Activated naive CD8-positive, alpha-beta T cell treated with anti-CD3 and anti-CD28 coated beads, Interleukin-2, amount 10 ng/mL, durations not matched to agents 7 days and 5 days (primary cell): Measurements from ENCODE around the gene JARID2. TPM values are rescaled to one million over a fixed set of nuclear protein-coding genes. Genes with fewer than 3 reads are reported as not detected.

ENCODE experiments used
- ATAC-seq: fragments of 150-1000 bp; cut with Tn5 transposase; one replicate; pipeline ENCODE4 v1.10.0; 2021; ENCODE audit warnings: low read depth, moderate library complexity
- POLR2A ChIA-PET: fragments of 350-600 bp; sonication (Branson Sonifier 250); formaldehyde crosslinking; loops from one replicate; lab custom pipeline; 2021; ENCODE audit warnings: antibody characterized with exemption; lab: Charles Lee
- DNase-seq: peaks from one replicate; pipeline ENCODE4 v3.0.0; 2021
- H3K27ac Mint-ChIP-seq: one replicate; pipeline ENCODE4 v1.8.0; 2022; ENCODE audit warnings: mild to moderate bottlenecking, mixed read lengths
- H3K27me3 Mint-ChIP-seq: one replicate; pipeline ENCODE4 v1.8.0; 2022; ENCODE audit warnings: mild to moderate bottlenecking, moderate library complexity, mixed read lengths
- H3K36me3 Mint-ChIP-seq: one replicate; pipeline ENCODE4 v1.8.0; 2021; ENCODE audit warnings: mild to moderate bottlenecking, mixed read lengths
- H3K4me1 Mint-ChIP-seq: one replicate; pipeline ENCODE4 v1.8.0; 2021; ENCODE audit warnings: mixed read lengths
- H3K4me3 Mint-ChIP-seq: one replicate; pipeline ENCODE4 v1.8.0; 2022; ENCODE audit warnings: mild to moderate bottlenecking, moderate library complexity, mixed read lengths
- H3K9me3 Mint-ChIP-seq: one replicate; pipeline ENCODE4 v1.8.0; 2021; ENCODE audit warnings: mixed read lengths
- total RNA-seq, 2 experiments: library from RNA; stranded (reverse); gene quantifications; one replicate each; pipeline ENCODE4 v1.2.3, GENCODE V29; 2021

The JARID2 gene
- total RNA-seq, 2 experiments from 2014 or later = 30.0 to 31.5 TPM

DNA sequence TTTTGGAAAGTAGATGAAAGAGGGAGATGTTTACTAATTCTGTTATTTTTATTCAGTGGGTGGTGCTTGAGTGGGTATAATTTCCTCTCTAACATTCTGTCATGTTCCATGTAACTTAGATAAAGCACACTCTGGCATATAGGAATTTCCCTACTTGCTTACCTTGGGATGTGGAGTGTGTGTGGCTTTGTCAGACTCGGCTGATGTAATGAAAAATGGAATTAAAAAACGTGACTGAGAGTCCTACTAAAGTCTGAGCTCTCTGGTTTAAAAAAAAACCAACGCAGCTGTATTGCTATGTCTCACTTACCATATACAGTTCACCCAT is 98.3 kb downstream of the JARID2 start:
- peaks cover 69% of the 10 kb centered on the region for H3K4me1 Mint-ChIP-seq
- DNase-seq (no peak), ATAC-seq (no peak)
- no peak overlapping the region for H3K27ac Mint-ChIP-seq
- H3K9me3 Mint-ChIP-seq = no peaks in the 10 kb centered on the region
- no peaks in the 10 kb centered on the region for H3K27me3 Mint-ChIP-seq
- POLR2A ChIA-PET = interaction anchor here (0.7 to 1.1 kb wide), 2 partner anchors 39 to 78 kb away, joined by 3 to 4 read pairs; no protein-coding TSS in a partner anchor
- H3K36me3 Mint-ChIP-seq = peaks cover 8% of the 10 kb centered on the region
- H3K4me3 Mint-ChIP-seq = peak overlapping the region; percentile 59

DNA sequence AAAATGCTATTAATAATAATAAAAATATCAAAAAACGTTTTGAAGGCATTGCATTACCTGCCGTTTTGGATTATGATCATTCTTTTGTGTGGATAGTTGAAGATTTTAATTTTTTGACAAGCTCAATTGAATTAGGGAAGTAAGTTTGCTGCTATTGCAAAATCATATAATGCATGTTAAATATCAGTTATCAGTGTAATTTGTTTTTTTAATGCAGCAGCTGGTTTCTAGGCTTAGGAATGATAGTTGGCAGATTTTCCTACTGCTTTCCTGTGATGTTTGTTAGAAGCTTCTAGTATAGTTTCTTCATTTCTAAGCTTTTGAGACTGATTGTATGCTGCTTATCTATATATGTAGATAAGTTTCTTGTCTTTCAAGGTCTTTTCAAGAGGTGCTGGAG is 99.0 kb downstream of the JARID2 start:
- ATAC-seq = no peak
- POLR2A ChIA-PET = interaction anchor here (0.7 to 1.8 kb wide), 3 partner anchors 40 to 96 kb away, joined by 3 to 4 read pairs (median 4); no protein-coding TSS in a partner anchor
- no peak for DNase-seq
- peaks cover 10% of the 10 kb centered on the region for H3K36me3 Mint-ChIP-seq
- no peak overlapping the region for H3K27ac Mint-ChIP-seq
- H3K4me1 Mint-ChIP-seq = peaks cover 68% of the 10 kb centered on the region
- no peak overlapping the region for H3K4me3 Mint-ChIP-seq
- no peaks in the 10 kb centered on the region for H3K27me3 Mint-ChIP-seq
- no peaks in the 10 kb centered on the region for H3K9me3 Mint-ChIP-seq

DNA sequence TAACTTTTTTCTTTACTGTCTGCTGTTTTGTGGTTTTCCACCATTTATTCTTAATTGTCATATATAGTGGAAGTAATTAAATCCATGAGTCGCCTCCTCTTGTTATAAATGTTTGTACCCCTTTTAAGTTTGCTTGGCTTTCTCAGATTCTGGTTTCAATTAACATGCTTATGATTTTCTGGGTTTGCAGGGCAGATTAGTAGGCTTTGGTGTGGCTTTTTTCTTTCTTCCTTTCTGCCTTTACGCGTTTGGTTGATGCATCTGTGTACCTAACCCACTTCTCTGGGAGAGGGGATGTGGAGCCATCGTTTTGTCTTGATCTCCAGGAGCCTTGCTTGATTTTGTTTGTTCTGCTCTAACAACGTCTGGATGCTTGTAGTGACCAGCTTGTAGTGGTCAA is 100.4 kb downstream of the JARID2 start:
- Mint-ChIP-seq H3K27ac (peak overlapping the region; percentile 37), H3K4me3 (peak overlapping the region; percentile 59), H3K9me3 (no peaks in the 10 kb centered on the region), H3K4me1 (peaks cover 61% of the 10 kb centered on the region), H3K36me3 (peaks cover 16% of the 10 kb centered on the region), H3K27me3 (no peaks in the 10 kb centered on the region)
- peak; percentile 61 for ATAC-seq
- POLR2A ChIA-PET = interaction anchor here (0.7 to 1.8 kb wide), 2 partner anchors 76 to 97 kb away, joined by 3 to 4 read pairs; no protein-coding TSS in a partner anchor
- no peak for DNase-seq

DNA sequence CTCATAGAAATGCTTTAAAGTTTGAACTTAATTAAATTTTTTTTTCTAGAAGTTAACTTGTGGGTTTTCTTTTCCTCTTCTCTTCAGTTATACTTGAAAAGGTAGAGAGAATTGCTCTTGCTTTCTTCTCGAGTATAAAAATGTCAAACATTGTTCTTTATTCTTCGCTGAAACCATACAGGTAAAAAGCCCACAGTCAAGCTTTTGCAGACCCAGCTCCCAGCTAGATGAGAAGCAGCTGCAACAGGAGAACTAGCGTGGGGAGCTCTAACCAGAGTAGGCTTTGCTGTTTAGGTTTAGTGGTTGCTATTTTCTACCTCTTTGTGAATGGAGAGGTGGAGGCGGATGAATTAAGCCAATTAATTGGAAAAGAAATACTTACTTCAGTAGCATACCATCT is 102.7 kb downstream of the JARID2 start:
- POLR2A ChIA-PET = no interaction called here
- peaks cover 53% of the 10 kb centered on the region for H3K4me1 Mint-ChIP-seq
- no peak overlapping the region for H3K27ac Mint-ChIP-seq
- H3K4me3 Mint-ChIP-seq = no peak overlapping the region
- ATAC-seq (no peak), DNase-seq (no peak)
- peaks cover 18% of the 10 kb centered on the region for H3K36me3 Mint-ChIP-seq
- no peaks in the 10 kb centered on the region for H3K27me3 Mint-ChIP-seq
- no peaks in the 10 kb centered on the region for H3K9me3 Mint-ChIP-seq

DNA sequence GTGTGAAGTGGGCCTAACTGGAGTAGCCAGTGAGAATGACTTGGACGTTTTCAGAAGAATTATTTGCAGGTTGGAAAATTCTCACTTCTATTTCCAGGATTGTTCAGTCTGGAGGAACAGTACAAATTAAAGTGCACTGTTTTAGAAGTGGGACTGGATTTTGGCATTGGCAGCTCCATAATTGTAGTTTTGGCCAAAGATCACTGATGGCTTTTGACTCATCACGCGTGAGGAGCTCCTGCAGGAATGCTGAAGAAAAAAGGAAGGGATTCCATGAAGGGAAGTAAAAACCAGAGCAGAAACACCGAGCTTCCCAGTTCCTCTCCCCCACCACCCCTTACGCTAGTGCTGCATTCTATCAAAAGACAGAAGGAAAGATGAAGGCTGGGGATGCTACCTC is 103.5 kb downstream of the JARID2 start:
- Mint-ChIP-seq H3K4me3 (no peak overlapping the region), H3K27ac (no peak overlapping the region), H3K27me3 (no peaks in the 10 kb centered on the region), H3K36me3 (peaks cover 17% of the 10 kb centered on the region), H3K4me1 (peaks cover 51% of the 10 kb centered on the region), H3K9me3 (no peaks in the 10 kb centered on the region)
- ATAC-seq (no peak), DNase-seq (no peak)
- POLR2A ChIA-PET = no interaction called here

DNA sequence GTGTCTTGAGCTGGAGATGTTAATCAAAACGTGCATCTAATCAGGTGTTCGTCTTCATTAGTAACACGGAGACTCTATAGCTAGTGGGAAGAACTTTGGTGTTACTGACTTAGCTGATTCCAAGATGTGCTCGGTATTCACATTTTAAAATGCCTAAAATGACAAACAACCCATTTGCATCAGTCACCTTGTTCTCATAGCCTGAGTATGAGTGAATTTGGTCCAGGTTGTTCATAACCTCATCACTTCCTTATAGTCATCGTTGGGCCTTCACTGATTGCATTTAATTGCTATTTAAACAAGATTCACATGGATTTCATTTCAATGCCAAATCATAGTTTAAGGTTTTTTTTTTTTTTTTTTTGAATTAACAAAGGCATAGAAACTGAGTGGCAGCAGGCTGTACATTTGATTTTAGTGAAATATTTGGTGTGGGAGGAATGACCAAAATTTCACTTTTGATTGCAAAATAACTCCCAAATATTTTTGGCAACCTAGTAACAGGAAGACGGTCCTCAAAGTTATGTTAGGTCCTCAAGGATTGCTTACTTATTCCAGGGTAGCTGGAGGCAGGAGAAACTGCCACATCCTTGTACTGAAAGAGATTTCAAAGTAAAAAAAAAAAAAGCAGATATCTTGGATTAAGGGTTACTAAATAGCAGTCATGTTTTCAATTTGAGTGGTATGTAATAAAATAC is 104.7 kb downstream of the JARID2 start:
- Mint-ChIP-seq H3K9me3 (no peaks in the 10 kb centered on the region), H3K36me3 (peaks cover 17% of the 10 kb centered on the region), H3K27me3 (no peaks in the 10 kb centered on the region), H3K4me1 (peaks cover 48% of the 10 kb centered on the region), H3K27ac (no peak overlapping the region), H3K4me3 (no peak overlapping the region)
- POLR2A ChIA-PET = no interaction called here
- ATAC-seq (no peak), DNase-seq (no peak)

DNA sequence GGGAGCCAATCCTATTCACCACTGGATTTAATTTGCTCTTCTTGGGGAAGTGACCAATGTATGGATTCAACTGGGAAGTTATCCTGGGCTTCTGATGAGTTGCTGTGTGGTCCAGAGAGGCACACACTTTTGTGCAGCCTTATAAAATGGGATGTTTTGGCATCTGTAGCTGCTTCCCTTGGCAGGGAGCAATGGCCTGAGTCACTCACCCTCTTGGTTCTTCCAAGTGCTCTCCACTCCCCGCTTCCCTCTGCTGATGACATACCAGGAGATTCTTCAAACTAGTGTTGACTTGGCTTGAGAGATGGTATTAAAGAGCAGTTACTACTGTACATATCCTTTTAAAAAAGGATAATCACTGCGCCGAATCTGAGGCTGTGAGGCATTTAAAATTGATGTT is 105.8 kb downstream of the JARID2 start:
- Mint-ChIP-seq H3K4me1 (peaks cover 43% of the 10 kb centered on the region), H3K36me3 (peaks cover 22% of the 10 kb centered on the region), H3K27ac (no peak overlapping the region), H3K4me3 (no peak overlapping the region), H3K27me3 (no peaks in the 10 kb centered on the region), H3K9me3 (no peaks in the 10 kb centered on the region)
- DNase-seq = no peak
- no peak for ATAC-seq
- POLR2A ChIA-PET = no interaction called here

DNA sequence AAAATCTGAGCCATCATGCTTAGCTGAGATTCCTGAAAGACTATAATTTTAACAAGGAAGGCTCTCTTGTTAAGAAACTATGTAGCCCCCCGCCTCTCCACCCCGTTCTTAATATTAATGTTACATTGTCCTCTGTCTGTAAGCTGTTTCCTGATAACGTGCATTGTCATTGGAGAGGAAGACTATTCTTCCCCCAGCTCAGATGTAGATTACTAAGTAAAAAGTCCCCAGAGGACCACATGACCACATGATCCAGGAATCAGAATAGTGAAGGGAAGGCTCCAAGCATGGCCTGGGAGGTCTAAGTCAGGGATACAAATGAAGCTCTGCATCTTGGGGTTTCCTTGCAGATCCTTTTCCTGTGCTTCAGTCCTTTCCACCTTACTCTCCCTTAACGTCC is 106.4 kb downstream of the JARID2 start:
- H3K36me3 Mint-ChIP-seq = peaks cover 22% of the 10 kb centered on the region
- DNase-seq = no peak
- H3K27ac Mint-ChIP-seq = no peak overlapping the region
- H3K4me3 Mint-ChIP-seq = no peak overlapping the region
- ATAC-seq = no peak
- no peaks in the 10 kb centered on the region for H3K27me3 Mint-ChIP-seq
- POLR2A ChIA-PET = no interaction called here
- no peaks in the 10 kb centered on the region for H3K9me3 Mint-ChIP-seq
- H3K4me1 Mint-ChIP-seq = peaks cover 39% of the 10 kb centered on the region

DNA sequence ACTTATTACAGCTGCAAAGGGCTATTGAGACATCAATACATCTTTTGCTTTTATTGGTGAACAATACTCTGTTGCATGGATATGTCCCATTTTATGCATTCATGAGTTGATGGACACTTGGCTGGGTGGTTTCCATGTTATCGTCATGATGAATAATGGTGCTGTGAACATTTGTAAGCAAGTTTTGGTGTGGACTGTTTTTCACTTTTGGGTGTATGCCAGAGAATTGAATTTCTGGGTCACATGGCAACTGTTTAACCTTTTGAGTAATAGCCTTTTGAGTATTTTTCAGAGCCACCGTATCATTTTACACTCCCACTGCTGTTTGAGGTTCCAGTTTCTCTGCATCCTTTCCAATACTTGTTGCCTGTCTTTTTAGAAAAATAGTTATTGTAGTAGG is 107.0 kb downstream of the JARID2 start:
- H3K9me3 Mint-ChIP-seq = no peaks in the 10 kb centered on the region
- peaks cover 22% of the 10 kb centered on the region for H3K36me3 Mint-ChIP-seq
- ATAC-seq (no peak), DNase-seq (no peak)
- peaks cover 38% of the 10 kb centered on the region for H3K4me1 Mint-ChIP-seq
- POLR2A ChIA-PET = no interaction called here
- no peak overlapping the region for H3K4me3 Mint-ChIP-seq
- no peak overlapping the region for H3K27ac Mint-ChIP-seq
- H3K27me3 Mint-ChIP-seq = no peaks in the 10 kb centered on the region

DNA sequence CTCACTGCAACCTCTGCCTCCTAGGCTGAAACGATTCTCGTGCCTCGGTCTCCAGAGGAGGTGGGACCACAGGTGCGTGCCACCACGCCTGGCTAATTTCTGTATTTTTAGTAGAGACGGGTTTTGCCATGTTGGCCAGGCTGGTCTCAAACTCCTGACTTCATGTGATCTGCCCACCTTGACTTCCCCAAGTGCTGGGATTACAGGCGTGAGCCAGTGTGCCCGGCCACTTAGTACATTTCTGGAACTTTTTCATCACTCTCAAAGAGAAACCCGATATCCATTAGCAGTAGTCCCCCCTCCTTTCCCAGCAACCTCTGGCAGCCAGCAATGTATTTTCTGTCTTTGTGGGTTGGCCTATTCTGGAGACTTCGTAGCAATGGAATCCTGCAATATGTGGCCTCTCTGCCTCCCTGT is 109.8 kb downstream of the JARID2 start:
- no peak overlapping the region for H3K4me3 Mint-ChIP-seq
- peaks cover 19% of the 10 kb centered on the region for H3K36me3 Mint-ChIP-seq
- H3K27me3 Mint-ChIP-seq = no peaks in the 10 kb centered on the region
- peaks cover 44% of the 10 kb centered on the region for H3K4me1 Mint-ChIP-seq
- DNase-seq (no peak), ATAC-seq (no peak)
- H3K27ac Mint-ChIP-seq = no peak overlapping the region
- POLR2A ChIA-PET = no interaction called here
- no peaks in the 10 kb centered on the region for H3K9me3 Mint-ChIP-seq

DNA sequence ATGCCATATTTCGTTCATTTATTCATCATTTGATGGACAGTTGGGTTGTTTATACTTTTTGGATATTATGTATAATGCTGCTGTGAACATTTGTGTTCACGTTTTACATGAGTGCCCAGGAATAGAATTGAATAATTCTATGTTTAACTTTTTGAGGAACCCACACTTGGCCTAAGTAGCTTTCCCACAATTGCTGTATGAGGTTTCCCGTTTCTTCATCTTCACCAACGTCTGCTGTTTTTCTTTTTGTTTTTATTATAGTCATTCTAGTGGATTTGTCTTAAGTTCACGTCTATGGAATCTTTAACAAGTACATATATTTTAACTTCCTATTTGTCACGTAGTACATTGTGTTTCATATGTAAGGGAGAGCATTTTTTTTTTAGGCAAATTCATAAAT is 110.3 kb downstream of the JARID2 start:
- POLR2A ChIA-PET = no interaction called here
- Mint-ChIP-seq H3K27me3 (no peaks in the 10 kb centered on the region), H3K4me3 (no peak overlapping the region), H3K27ac (no peak overlapping the region), H3K9me3 (no peaks in the 10 kb centered on the region), H3K36me3 (peaks cover 19% of the 10 kb centered on the region), H3K4me1 (peaks cover 44% of the 10 kb centered on the region)
- DNase-seq = no peak
- ATAC-seq = no peak

DNA sequence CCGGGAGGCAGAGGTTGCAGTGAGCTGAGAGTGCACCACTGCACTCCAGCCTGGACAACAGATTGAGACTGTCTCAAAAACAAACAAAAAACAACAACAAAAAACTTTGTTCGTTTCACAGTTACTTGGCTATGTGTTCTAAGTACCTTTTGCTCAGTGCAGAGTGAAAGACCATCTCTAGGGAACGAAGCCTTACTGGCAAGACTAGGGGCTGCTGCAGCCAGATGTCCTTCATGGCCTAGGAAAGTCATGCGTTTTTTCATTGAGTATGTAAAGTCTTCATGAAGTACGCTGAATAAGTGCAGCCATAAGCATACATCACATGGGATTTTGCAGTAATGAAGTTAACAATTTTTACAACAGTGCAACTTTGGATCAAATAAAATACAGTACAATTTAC is 111.1 kb downstream of the JARID2 start:
- Mint-ChIP-seq H3K9me3 (no peaks in the 10 kb centered on the region), H3K36me3 (peaks cover 15% of the 10 kb centered on the region), H3K27me3 (no peaks in the 10 kb centered on the region), H3K27ac (no peak overlapping the region), H3K4me1 (peaks cover 42% of the 10 kb centered on the region), H3K4me3 (no peak overlapping the region)
- ATAC-seq (no peak), DNase-seq (no peak)
- POLR2A ChIA-PET = no interaction called here

DNA sequence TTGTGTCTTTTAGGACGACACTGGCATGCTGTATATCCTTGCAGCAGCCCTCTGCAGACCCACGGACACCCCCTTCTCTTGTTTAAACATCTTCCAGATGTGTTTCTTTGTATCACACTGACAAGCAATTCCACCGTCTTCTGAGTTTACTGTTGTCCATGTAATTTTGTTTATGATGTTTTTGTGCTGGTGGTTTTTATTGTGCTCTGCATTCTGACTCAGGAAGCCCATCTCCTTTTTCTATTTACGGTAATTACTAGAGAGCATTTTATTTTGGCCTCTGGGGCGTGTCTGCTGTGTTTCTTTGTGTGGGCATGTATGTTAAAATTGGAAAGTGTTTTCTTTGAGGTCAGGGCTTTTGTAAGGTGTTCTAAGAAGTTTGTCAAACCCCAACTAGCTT is 111.9 kb downstream of the JARID2 start:
- H3K4me3 Mint-ChIP-seq = no peak overlapping the region

DNA sequence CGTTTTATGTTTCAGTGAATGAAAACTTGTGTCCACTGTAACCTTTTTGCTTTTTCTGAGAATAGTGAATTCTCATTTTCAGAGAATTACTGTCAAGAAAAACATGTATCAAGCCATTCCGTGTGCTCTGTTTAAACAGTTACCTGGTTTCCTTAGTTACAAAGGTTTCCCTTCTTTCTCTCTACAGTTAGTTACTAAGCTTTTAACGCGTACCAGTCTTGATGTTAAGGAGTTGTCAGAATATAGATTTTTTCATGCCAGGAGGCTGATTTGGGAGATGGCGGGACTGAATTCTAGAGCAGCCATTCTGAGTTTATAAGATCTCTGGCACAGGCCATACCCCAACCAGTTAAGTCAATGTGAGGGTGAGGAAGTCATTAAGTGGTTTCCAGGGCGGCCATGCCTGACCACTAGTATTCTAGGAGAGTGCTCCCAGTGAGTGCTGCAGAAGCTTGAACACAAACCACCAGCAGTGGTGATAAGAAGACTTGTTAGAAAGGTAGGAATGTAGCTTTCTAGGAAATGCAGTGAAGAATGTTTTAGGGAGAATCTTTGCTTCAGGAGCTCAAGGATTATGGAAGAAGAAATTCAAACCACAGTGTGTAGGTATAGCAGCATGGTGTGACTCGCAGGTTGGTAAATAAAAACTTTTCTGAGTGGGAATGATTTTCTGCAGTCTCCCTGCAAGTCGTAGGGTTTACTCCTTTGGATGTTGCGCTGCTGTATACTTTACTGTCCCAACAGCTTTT is 112.9 kb downstream of the JARID2 start:
- H3K36me3 Mint-ChIP-seq = peaks cover 12% of the 10 kb centered on the region
- POLR2A ChIA-PET = interaction anchor here (0.9 kb wide), 1 partner anchor 112 kb away, joined by 3 read pairs; no protein-coding TSS in a partner anchor
- peaks cover 35% of the 10 kb centered on the region for H3K4me1 Mint-ChIP-seq
- DNase-seq (no peak), ATAC-seq (peak; percentile 48)
- H3K27me3 Mint-ChIP-seq = no peaks in the 10 kb centered on the region
- peak overlapping the region; percentile 27 for H3K27ac Mint-ChIP-seq
- peak overlapping the region; percentile 28 for H3K4me3 Mint-ChIP-seq
- no peaks in the 10 kb centered on the region for H3K9me3 Mint-ChIP-seq

More for the DNA sequence above, 111.9 kb downstream of the JARID2 start:
- no peaks in the 10 kb centered on the region for H3K27me3 Mint-ChIP-seq
- H3K4me1 Mint-ChIP-seq = peaks cover 35% of the 10 kb centered on the region
- H3K27ac Mint-ChIP-seq = no peak overlapping the region
- ATAC-seq = no peak
- H3K36me3 Mint-ChIP-seq = peaks cover 12% of the 10 kb centered on the region
- H3K9me3 Mint-ChIP-seq = no peaks in the 10 kb centered on the region
- POLR2A ChIA-PET = no interaction called here
- no peak for DNase-seq
